ENCODE results near the gene CD81. TPM values are rescaled to one million over a fixed set of nuclear protein-coding genes. Genes with fewer than 3 reads are reported as not detected.
A peak's percentile ranks its signal among the peaks of the same experiment; 100 is the strongest.

Gene CD81
- total RNA-seq, 1 experiment from 2014 or later, result 134 TPM

DNA sequence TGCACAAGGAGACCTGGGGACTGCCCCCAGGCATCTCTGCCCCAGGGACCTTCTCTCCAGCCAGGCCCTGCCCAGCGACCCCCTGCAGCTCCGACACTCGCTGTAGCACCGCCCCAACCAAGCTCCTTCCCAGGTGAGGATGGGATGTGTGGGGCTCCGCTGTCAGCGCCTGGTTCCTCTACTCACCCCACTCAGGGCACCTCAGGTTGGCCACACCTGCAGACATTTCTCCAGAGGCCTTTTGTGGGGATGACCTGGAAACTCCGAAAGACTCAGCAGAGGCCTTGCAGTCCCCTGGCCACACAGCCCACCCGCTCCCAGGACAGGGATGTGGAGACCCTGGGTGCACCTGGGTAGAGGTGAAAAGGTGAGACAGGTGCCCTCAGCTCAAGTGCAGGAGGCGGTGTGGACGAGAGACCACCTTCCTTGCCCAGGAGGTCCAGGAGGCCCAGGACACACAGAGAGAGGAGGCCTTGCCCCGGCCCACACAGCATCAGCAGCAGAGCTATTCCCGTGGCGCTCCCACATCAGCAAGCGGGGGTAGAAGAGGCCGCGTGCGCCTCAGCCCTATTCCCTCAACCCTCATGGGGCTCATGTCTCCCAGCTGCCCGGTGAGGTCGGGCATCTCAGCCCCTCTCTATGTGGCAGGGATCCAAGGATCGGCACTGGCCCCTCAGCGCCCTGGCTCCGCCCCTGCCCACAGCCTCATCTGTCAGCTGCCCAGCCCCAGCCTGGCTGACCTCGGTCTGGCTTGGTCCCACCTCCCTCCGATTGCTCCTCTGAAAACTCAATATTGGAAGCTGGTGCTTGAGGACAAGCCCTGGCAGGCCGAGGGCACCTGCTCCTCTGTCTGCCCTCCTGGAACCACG, 46.3 kb downstream of the CD81 start:
- no peak for DNase-seq (ENCODE audit: low read depth)
- in situ Hi-C loops (cut with HindIII; ENCODE audit: low pct_unique_long_range_greater_than_20kb, low sequenced_read_pairs), result no loop called here

- in situ Hi-C loops (cut with HindIII; ENCODE audit: low pct_unique_long_range_greater_than_20kb, low sequenced_read_pairs), result no loop called here
- no peak for DNase-seq (ENCODE audit: low read depth)
Measured at GRCh38 chr11:2424811-2425495, 47.8 kb downstream of the CD81 start.

GRCh38 chr11:2425506-2425905, 48.4 kb downstream of the CD81 start:
- in situ Hi-C loops (cut with HindIII; ENCODE audit: low pct_unique_long_range_greater_than_20kb, low sequenced_read_pairs), result no loop called here

GRCh38 chr11:2426221-2426620, 49.1 kb downstream of the CD81 start:
- in situ Hi-C loops (cut with HindIII; ENCODE audit: low pct_unique_long_range_greater_than_20kb, low sequenced_read_pairs), result no loop called here
- DNase-seq (ENCODE audit: low read depth), result no peak

More at GRCh38 chr11:2425506-2425905, 48.4 kb downstream of the CD81 start:
- DNase-seq (ENCODE audit: low read depth), result no peak

DNA sequence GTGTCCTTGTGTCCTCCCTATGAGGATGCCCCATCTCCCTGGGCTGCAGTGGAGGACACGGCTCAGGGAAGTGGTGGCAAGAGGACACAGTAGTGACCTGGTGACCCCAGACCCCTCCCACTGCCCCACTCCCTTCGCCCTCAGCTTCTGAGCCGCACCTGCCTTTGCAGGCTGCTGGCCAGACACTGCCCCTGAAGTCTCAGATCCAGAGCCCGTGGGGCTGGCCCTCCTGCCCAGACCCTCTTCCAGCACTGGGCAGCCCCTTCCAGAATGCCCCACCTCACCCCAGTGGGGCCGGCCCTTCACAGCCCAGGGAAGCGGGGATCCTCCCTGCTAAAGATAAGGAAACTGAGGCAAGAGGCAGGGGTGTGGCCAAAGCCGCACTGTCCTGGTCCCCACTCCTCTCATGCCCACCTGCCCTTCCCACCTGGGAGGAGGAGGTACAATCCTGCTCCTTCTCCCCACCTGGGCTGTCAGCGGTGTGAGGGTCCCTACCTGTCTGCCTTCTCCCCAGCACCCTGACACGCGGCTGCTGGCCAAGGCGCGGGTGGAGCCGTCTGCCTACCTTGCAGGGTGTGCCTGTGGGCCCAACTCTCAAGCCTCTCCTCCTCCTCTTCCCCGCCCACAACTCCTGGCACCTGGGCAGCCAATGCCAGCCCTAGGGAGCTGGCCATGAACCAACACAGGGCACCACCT, 49.9 kb downstream of the CD81 start:
- DNase-seq (ENCODE audit: low read depth), result no peak
- in situ Hi-C loops (cut with HindIII; ENCODE audit: low pct_unique_long_range_greater_than_20kb, low sequenced_read_pairs), result no loop called here

DNA sequence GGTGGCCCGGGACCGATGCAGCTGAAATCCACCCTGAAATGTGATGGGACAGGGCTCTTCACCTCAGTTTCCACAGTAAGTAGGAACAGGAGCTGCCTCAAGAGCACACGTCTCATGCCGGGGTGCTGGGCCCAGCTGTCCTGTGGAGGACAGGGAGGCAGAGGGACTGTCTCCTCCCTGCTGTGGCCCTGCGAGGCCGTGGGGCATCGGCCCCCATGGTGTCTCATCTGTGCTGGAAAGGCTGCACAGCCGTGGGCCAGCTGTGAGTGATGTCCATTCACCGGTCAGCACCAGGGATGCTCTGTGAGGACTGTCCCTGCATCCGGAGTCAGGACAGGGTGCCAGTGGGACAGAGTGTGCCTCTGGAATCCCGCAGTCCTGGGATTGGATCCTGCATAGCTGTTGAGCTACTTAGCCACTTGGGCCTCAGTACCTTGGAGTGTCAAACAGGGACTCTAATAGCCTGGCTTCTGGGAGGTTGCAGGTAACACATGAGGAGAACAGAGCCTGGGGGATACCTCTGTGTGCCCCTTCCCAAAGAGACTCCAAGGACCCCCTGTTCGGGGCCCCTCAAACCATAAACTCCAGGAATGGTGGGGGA, 50.7 kb downstream of the CD81 start:
- in situ Hi-C loops (cut with HindIII; ENCODE audit: low pct_unique_long_range_greater_than_20kb, low sequenced_read_pairs), result no loop called here

GRCh38 chr11:2428322-2428795, 51.2 kb downstream of the CD81 start:
- in situ Hi-C loops (cut with HindIII; ENCODE audit: low pct_unique_long_range_greater_than_20kb, low sequenced_read_pairs), result no loop called here
- DNase-seq (ENCODE audit: low read depth), result peak; percentile 14

More for the DNA sequence above, 50.7 kb downstream of the CD81 start:
- DNase-seq (ENCODE audit: low read depth), result no peak

- DNase-seq (ENCODE audit: low read depth), result no peak
- in situ Hi-C loops (cut with HindIII; ENCODE audit: low pct_unique_long_range_greater_than_20kb, low sequenced_read_pairs), result no loop called here
Measured at GRCh38 chr11:2431395-2431794, 54.3 kb downstream of the CD81 start.

DNA sequence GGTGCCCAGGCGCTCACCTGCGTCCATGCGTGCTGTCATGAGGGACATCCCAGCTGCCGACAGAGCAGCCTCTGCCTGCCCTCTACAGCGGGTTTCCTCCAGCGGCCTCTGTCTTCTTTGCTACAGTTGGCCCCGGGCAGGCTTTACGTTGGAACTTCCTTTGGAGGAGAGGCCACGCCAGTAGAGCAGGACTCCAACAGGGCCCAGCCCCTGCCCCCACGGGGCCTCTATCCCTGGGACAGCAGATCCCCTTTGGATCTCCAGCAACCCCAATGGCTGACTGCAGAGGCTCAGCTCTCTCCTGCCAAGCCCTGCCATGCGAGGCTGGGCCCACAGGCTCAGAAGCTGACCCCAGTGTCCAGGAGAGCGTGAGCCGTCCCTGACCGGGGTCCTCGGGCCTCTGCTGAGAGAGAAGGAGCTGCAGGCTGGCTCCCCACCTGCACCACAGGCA, 55.1 kb downstream of the CD81 start:
- in situ Hi-C loops (cut with HindIII; ENCODE audit: low pct_unique_long_range_greater_than_20kb, low sequenced_read_pairs), result no loop called here

GRCh38 chr11:2432628-2433071, 55.5 kb downstream of the CD81 start:
- no peak for DNase-seq (ENCODE audit: low read depth)
- in situ Hi-C loops (cut with HindIII; ENCODE audit: low pct_unique_long_range_greater_than_20kb, low sequenced_read_pairs), result no loop called here

More for the DNA sequence above, 55.1 kb downstream of the CD81 start:
- no peak for DNase-seq (ENCODE audit: low read depth)

GRCh38 chr11:2433106-2433925, 56.2 kb downstream of the CD81 start:
- in situ Hi-C loops (cut with HindIII; ENCODE audit: low pct_unique_long_range_greater_than_20kb, low sequenced_read_pairs), result no loop called here
- no peak for DNase-seq (ENCODE audit: low read depth)

- no peak for DNase-seq (ENCODE audit: low read depth)
- in situ Hi-C loops (cut with HindIII; ENCODE audit: low pct_unique_long_range_greater_than_20kb, low sequenced_read_pairs), result no loop called here
Measured at GRCh38 chr11:2434008-2434407, 56.9 kb downstream of the CD81 start.

GRCh38 chr11:2434506-2435255, 57.6 kb downstream of the CD81 start:
- in situ Hi-C loops (cut with HindIII; ENCODE audit: low pct_unique_long_range_greater_than_20kb, low sequenced_read_pairs), result no loop called here
- no peak for DNase-seq (ENCODE audit: low read depth)

DNA sequence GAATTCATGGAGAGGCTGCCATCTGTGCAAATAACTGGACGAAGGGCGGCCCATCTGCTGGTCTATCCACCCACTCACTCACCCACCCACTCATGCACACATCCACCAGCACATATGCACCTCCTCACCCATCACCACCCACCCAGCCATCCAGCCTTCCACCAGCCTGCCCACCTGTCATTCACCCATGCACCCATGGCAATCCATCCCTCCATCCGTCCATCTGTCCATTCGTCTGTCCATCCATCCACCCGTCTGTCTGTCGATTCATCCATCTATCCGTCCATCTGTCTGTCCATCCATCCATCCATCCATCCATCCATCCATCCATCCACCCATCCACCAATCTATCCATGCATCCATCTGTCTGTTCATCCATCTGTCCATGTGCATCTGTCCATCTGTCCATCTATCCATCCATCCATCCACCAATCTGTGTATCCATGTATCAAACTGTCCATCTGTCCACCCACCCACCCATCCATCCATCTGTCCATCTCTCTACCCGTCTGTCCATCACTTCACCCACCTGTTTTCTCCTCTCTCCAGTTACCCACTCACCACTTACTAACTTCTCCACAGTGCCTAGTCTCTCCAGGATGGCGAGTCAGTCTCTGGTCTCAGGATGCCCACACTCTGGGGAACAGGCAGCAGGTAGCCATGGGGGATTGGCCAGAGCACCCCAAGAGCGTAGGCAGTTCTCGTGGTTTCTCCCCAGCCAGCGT, 58.3 kb downstream of the CD81 start:
- DNase-seq (ENCODE audit: low read depth), result no peak
- in situ Hi-C loops (cut with HindIII; ENCODE audit: low pct_unique_long_range_greater_than_20kb, low sequenced_read_pairs), result no loop called here

DNA sequence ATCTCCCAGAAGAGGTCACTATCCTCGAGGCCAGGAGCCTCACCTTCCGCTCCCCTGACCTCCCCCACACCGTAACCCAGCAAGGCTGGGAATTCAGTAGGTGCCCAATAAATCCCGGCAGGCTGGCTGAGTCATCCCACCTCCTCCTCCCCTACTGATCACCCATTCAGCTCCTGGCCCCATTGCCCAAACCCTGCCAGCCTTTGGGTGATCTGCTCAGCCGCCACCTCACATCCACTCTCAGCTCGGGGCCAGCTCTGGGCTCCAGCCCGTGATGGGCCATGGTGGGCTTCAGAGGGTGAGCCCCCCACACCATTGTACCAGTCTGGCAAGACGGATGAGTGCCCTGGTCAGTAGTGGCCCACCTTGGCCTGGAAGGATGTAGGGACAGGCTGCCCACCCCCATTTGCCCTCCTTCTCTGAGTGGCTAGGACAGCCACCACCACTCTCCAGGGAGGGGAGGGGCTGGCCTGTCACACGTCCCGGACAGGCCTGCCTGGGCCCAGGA, 59.0 kb downstream of the CD81 start:
- DNase-seq (ENCODE audit: low read depth), result no peak
- in situ Hi-C loops (cut with HindIII; ENCODE audit: low pct_unique_long_range_greater_than_20kb, low sequenced_read_pairs), result no loop called here

GRCh38 chr11:2436521-2437031, 59.5 kb downstream of the CD81 start:
- in situ Hi-C loops (cut with HindIII; ENCODE audit: low pct_unique_long_range_greater_than_20kb, low sequenced_read_pairs), result no loop called here
- DNase-seq (ENCODE audit: low read depth), result no peak
